HL-60/S4 (cell line): ENCODE data around the gene TRMT1L.
"Not testable (repeated sequence)": the region's sequence is repeated elsewhere in the genome, so short reads cannot be mapped to it uniquely, and the experiment has no call there.

ENCODE experiments used
- in situ Hi-C: fragments of 300-500 bp; cut with MboI; formaldehyde crosslinking; loops from 2 replicates; pipeline ENCODE4 v1.14.3; 2022; ENCODE audit warnings: low sequenced_read_pairs

Gene TRMT1L, protein sequence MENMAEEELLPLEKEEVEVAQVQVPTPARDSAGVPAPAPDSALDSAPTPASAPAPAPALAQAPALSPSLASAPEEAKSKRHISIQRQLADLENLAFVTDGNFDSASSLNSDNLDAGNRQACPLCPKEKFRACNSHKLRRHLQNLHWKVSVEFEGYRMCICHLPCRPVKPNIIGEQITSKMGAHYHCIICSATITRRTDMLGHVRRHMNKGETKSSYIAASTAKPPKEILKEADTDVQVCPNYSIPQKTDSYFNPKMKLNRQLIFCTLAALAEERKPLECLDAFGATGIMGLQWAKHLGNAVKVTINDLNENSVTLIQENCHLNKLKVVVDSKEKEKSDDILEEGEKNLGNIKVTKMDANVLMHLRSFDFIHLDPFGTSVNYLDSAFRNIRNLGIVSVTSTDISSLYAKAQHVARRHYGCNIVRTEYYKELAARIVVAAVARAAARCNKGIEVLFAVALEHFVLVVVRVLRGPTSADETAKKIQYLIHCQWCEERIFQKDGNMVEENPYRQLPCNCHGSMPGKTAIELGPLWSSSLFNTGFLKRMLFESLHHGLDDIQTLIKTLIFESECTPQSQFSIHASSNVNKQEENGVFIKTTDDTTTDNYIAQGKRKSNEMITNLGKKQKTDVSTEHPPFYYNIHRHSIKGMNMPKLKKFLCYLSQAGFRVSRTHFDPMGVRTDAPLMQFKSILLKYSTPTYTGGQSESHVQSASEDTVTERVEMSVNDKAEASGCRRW

DNA sequence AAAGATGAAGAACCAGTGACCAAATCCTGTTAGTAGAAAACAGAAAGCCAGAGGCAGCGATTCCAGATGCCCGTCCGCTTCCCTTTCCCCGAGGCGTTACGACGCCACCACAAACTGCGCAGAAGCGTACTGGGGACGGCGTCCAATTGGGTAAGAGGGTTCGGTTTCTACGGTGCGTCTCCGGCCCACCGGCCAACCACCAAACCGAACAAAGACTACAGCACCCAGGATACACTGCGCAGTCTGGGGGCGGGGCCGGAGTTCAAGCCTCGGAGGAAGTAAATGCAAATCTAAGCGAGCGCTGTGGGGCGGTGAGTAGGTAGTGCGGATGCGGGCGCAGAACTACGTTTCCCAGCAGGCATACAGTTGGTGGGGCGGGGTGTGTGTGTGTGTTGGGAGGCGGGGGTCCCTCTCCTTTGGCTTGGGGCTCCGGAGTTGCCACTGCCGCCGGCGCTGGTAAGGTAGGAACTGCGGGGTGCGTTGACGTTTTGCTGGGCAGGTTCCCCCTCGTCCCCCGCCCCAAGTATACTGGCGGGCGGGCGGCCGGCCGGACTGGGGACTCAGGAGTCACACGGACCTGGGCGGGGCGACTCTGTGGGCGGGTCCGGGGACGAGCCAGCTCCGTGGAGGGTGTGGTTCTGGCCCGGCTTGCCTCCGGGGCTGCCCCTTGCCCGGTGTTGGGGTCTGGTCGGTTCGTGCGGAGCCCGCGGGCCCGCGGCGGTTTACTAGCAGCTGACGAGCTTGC, at the start of gene TRMT1L, which contains the start of gene SWT1:
Gene TRMT1L (minus strand): TSS at position 100 of the 745 bp plus-strand sequence. CDS start 241 bp downstream, outside the sequence.
Gene SWT1 (plus strand): TSS at position 314 of the 745 bp plus-strand sequence. CDS start 3,675 bp downstream, outside the sequence.
- in situ Hi-C loops = no loop called here

DNA sequence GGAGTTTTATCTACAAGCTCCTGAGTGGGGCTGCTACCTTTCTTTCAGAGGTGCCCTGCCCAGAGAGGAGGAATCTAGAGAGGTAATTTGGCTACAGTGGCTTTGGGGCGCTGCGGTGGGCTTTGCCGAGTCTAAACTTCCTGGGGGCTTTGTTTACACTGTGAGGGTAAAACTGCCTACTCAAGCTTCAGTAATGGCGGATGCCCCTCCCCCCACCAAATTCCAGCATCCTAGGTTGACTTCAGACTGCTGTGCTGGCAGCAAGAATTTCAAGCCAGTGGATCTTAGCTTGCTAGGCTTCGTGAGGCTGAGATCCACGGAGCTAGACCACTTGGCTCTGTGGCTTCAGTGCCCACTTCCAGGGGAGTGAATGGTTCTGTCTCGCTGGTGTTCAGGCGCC, 44.1 kb upstream of the TRMT1L start:
- in situ Hi-C loops = no loop called here

DNA sequence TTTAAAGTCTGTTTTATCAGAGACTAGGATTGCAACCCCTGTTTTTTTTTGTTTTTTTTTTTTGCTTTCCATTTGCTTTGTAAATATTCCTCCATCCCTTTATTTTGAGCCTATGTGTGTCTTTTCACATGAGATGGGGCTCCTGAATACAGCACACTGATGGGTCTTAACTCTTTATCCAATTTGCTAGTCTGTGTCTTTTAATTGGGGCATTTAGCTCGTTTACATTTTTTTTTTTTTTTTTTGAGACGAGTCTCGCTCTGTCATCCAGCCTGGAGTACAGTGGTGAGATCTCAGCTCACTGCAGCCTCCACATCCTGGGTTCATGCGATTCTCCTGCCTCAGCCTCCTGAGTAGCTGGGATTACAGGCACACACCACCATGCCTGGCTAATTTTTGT, 42.0 kb upstream of the TRMT1L start:
- in situ Hi-C loops = not testable (repeated sequence)

DNA sequence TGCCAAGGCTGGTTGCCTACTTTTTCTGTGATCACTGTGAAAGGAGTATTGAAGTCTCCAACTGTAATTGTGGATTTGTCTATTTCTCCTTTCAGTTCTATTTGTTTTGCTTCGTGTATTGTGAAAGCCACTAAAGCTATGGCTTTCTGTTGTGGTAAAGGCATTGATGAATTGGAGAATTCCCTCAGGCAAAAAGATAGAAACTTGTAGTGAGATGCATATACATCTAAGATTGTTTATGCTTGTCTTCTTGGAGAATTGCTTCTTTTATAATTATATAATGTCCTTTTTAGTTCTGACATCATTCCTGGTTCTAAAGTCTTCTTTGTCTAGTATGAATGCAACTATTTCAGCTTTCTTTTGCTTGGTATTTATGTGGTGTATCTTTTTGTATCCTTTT, 37.0 kb upstream of the TRMT1L start:
- in situ Hi-C loops = no loop called here

DNA sequence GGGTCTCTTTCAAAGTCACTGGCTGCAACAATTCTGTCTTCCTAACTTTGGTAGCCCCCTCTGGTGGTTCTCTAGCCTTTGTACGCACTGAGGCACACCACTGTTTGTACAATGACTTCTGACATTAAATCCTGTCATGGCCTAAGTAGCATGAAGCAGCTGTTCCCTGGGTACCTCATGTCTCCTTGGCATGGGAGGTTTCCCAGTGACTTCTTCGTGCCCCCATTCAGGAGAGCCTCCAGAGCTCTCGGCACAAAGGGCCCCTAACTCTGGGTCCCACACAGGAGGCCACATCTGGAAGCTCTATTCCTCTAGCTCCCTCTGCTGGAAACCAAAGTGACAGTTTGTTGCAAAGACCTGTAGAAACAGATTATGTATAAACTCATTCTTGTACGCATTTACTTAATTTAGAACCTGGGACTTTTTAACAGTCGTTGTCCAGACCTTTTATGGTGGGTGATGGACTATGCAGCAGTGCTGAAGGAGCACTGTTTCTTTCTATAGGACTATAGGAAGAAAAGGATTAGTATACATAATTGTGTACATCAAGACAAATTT, 13.6 kb upstream of the TRMT1L start:
- in situ Hi-C loops = no loop called here

DNA sequence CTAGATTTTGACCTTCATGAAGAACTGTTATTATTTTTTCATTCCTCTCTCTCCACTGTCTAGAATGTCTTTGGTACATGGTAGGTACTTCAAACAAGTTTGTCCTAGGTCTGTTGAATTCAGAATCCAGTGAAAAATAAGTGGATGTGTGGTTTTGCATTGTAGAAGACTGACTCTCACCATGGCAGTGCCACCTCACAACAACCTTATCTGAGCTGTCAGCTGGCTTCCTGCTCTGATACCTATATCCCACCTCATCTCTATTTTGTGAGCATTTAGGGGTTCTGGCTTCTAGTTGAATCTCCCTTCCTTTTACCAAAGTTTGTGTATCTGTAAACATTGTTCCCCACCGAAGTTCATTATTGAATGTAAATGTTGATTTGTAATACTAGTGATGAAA, 9.4 kb upstream of the TRMT1L start:
- in situ Hi-C loops = loop anchor here (10.0 kb wide), 2 partner anchors 121 to 361 kb away; partner anchors contain the start of gene RNF2

DNA sequence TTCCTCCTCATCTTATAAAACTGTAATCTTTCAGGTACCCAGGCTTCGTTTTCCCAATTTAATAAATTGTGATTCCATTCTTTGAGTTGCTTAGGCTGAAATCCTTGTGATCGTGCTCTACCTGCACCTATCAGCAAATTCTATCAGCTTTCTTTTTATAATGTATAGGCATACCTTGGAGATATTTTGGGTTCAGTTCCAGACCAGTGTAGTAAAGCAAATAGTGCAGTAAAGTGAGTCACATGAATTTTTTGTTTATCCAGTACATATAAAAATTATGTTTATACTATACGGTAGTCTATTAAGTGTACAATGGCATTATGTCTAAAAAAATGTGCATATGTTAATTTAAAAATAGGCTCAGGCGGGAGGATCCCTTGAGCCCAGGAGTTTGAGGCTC, 5.7 kb upstream of the TRMT1L start:
- in situ Hi-C loops = loop anchor here (10.0 kb wide), 2 partner anchors 118 to 358 kb away; partner anchors contain the start of gene RNF2

DNA sequence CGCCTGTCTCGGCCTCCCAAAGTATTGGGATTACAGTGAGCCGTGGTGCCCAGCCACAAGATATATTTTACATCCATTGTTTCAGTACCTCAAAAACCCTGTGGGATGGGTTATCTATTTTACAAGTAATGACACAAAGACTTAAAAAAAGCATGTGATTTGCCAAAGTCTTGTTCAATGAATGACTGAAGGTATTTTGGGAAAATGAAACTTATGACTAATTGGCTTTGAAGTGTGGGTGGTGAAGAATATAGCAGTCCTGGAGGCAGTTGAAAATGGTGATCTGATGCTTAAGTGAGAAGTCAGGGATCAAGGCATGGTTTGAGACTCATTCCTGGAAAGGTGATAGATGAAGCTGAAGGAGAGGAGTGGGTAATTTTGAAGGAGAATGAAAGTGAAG, 3.2 kb upstream of the TRMT1L start:
- in situ Hi-C loops = loop anchor here (10.0 kb wide), 2 partner anchors 115 to 355 kb away; partner anchors contain the start of gene RNF2

DNA sequence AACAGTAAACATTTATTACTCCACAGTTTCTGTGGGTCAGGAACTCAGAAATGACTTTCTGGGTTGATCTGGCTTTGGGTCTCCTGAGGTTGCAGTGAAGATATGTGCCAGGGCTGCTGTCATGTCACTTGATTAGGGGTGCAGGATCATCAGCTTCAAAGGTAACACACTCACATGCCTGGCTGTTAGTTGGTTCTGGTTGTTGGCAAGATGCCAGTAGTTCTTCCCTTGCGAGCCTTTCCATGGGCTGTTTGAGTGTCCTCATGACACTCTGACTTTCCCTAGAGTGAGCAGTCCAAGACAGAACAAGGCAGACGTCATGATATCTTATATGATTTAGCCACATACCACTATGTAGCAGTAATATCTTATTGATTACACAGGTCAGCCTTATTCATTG, 2.0 kb upstream of the TRMT1L start:
- in situ Hi-C loops = no loop called here

DNA sequence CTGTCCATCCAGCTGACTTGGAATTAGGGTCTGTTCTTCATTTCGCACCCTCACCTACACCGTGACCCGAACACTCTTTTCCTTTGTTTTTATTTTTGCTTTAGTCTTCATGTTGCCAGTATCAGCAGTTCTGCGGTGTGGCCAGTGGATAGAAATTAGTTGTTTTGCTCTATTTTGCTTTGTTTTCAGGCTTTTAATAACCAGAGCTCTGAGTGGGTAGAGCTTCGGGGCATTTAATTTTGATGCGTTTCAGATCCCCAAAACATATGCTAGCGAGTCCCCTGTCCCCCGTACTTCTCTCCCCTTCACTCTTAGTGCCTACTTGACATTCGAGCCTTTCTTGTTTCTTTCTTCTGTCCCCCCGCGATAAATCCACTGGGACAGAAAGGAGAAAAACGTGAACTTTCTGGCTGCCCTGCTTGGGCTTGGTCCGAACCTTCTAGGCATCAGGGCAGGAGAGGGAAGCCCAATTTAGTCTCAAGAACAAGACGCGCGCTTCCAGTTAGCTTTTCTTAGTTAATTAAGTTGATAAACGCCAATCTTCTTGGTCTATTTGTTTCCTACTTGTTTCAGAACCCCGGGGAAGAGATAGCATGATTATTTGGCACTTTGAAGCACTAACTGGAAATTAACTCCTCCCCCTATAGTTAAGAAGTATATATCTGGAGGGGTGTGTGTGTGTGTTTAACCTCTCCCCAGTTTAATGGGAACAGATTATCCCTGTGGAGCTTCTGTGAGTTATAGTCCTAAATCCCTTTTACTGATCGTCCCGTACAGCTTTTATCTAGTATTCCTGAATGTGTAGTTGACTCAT, 1.1 kb upstream of the TRMT1L start:
- in situ Hi-C loops = no loop called here

DNA sequence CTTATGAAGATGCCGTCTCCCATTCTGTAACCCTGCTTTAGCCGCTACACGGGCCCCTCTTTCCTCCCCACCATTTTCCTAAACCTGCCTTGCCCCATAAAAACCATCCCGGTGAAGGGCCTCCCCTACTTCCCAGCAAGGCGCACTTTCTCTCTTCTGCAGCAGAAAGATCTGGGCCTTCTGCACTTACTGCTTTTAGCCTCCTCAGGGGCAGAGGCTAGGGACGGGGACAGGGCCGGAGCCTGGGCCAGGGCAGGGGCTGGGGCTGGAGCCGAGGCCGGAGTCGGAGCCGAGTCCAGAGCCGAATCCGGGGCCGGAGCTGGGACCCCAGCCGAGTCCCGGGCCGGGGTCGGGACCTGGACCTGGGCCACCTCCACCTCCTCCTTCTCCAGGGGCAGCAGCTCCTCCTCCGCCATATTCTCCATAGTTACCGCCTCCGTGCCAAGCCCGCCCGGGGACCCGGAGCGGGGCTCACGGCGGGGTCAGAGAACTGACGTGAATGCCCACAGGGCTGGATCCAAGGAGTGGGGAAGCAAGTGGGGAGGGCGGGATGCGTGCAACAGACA, 382 bp downstream of the TRMT1L start:
- in situ Hi-C loops = no loop called here

DNA sequence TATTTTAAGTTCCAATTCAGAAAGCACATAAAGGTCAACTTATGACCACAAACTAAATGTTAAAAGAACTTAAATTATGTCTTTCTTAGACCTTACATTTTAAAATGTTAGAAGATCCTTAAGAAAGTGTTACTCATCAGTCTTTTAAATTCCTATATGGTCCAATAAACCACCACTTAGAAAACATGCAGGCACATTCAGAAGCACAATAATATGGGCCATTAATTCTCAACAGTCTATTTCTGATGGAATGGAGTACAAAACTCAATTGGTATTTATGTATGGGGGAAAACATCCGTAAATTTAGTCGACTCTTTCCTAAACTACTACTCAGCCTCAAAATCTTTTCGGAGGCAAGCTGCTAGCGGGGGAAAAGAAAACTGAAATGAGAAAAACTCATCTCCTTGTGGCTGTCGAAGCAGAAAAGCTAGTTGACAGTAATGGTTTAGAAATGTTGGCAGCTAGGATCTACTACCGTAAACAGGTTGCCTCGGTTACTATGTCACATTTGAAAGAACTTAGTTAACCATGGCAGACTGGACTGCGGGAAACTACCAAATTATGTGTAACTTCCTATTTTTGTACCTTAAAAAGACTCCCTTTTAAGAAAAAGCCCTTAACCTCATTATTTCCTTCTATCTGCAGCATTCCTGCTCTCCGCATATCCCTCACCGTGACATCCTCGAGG, 1.0 kb downstream of the TRMT1L start:
- in situ Hi-C loops = no loop called here

DNA sequence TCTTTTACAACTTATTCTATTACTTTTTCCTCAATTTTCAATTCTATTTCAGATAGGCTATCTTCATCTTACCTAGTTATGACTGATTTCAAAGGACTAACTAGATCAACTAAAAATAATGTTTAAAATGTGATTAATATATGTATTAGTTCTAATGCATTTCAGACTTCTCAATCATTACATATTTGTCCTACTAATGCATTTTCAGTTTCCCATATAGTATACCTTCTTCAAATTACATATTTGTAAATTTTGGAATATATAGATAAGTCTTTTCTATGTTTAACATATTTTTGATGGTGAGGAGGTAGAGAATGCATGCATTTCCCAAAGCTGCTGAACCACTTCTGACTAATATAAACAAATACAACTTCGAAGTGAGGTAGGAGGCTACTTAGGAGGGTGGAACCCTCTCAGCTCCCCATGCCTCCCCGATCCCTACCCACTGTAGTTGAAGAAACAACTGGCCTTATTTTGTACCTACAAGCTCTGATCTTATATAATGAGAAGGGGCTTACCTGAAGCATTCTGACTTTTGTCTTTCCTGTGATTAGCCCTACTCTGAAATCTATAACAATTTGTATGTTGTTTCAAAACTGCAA, 1.7 kb downstream of the TRMT1L start:
- in situ Hi-C loops = no loop called here

DNA sequence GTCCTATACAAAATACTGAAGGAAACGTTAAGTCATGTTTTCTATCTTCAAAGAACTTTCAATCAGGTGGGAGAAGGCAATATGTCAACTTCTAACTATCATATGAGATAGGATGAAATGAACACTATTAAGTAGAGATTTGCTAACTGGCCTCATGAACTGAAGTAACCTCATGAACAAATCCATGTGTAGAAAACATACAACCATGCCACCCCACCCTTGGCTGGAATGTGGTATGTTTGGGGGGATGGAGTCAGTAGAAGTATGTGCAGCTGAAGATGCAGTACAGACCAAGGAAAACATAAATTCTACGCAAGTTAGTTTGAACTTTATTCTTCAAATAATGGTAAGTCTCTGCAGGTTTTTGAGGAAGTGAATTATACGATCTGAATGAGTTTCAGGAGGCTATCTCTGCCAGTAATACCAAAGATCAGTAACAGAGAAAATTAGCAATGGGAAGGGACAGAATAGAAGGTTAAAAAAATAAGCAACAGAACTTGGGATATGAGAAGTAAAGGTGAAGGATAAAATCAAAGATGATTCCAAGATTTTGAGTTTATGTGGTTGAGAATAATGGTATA, 4.5 kb downstream of the TRMT1L start:
- in situ Hi-C loops = no loop called here

DNA sequence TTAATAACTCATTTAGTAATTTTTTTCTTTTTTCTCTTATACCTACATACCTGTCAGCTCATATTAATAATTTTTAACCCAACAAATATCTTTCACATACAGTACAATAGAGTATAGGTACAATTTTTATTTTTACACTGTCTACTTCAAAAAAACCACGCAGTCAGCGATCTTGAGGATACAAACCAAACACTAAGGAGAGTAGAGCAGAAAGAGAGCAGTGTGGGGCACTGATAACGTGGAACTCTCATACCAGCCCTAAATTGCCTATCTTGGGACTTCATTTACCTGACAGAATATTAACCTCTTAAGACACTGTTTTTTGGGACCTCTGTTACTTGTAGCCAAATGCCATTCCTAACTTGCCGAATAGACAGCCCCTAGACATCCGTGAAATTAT, 5.5 kb downstream of the TRMT1L start:
- in situ Hi-C loops = no loop called here

DNA sequence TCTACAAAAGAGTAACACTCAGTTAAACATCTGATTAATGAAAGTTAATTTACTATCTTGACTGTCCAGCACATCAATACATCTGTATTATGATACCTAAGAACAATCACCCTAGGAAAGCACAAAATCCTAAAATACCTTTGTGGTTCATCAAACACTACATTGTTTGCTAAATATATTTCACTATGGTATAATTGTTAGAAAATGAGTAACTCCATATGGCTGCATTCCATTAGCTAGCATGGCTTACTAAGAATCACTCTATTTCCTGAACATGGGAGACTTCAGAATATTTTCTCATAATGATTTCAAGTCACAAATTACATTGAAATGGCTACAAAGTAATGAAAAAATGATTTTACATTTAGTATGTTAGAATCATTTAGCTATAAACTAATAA, 12.5 kb downstream of the TRMT1L start:
- in situ Hi-C loops = no loop called here

DNA sequence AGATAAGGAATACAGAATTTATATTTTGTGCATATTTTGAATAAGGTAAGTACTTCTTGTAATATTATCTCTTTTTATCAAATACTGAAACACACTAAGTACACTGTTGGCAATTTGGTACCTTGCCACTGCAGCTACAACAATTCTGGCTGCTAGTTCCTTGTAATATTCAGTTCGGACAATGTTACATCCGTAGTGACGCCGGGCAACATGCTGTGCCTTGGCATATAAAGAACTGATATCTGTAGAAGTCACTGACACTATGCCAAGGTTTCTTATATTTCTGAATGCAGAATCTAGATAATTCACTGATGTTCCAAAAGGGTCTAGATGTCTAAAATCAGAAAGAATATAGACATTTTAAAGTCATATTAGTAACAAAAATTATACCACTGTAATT, 17.5 kb downstream of the TRMT1L start:
- in situ Hi-C loops = no loop called here

DNA sequence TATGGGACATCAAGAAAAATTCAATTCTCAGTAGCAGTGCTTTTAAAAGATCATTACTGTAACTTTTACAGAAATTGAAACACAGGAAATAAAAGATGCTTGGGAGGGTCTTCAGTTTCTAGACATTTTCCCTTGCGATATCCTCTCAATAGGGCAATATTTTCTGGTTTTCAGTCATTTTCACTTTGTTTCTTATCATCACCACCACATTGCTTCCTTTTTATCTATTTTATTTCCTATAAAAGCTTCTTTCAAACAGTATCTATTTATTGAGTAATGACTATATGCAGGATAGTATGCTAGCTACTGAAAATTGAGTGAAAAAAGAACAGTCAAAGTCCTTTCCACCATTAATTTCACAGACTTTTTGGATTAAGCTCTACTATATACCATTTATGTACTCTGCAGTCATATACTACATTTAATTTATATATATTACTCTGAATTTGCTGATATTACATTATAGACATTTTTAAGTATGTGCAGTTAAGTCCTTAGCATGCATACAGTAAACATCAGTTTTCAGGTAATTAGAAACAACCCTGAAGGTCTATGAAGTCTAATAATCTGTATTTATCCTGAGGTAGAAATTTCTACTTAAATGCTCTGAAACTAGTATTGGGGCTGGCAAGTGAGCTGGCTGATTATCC, 18.7 kb downstream of the TRMT1L start:
- in situ Hi-C loops = no loop called here
